Duodenal mucosa (tissue), 2 donors: ENCODE data around the gene NUDT16.
"Not testable (repeated sequence)": the region's sequence is repeated elsewhere in the genome, so short reads cannot be mapped to it uniquely, and the experiment has no call there.

Experiments
- H3K27ac ChIP-seq: one replicate; pipeline ENCODE4 v1.7.0; 2013; ENCODE audit warnings: low read depth, low read length
- H3K27me3 ChIP-seq, 2 donors: one replicate each; pipeline ENCODE4 v1.7.0; 2013; ENCODE audit warnings: low read length in 2 of 2, control low read depth in 1 of 2; ENCODE audit not compliant: insufficient read depth in 2 of 2, control insufficient read depth in 1 of 2
- H3K36me3 ChIP-seq, 2 donors: one replicate each; pipeline ENCODE4 v1.7.0; 2013; ENCODE audit warnings: low read length in 2 of 2, control low read depth in 1 of 2; ENCODE audit not compliant: insufficient read depth in 2 of 2, control insufficient read depth in 1 of 2
- H3K4me1 ChIP-seq, 2 donors: one replicate each; pipeline ENCODE4 v1.7.0; 2013; ENCODE audit warnings: low read length in 2 of 2, control low read depth in 1 of 2; ENCODE audit not compliant: insufficient read depth in 2 of 2, control insufficient read depth in 1 of 2
- H3K4me3 ChIP-seq, 2 donors: one replicate each; pipeline ENCODE4 v1.7.0; 2013; ENCODE audit warnings: low read length in 2 of 2, low read depth in 1 of 2
- H3K9ac ChIP-seq, 2 donors: one replicate each; pipeline ENCODE4 v1.7.0; 2013; ENCODE audit warnings: low read length in 2 of 2, low read depth in 1 of 2
- H3K9me3 ChIP-seq, 2 donors: one replicate each; pipeline ENCODE4 v1.7.0; 2013; ENCODE audit warnings: low read length in 2 of 2, control low read depth in 1 of 2; ENCODE audit not compliant: control insufficient read depth in 1 of 2

Gene NUDT16

DNA sequence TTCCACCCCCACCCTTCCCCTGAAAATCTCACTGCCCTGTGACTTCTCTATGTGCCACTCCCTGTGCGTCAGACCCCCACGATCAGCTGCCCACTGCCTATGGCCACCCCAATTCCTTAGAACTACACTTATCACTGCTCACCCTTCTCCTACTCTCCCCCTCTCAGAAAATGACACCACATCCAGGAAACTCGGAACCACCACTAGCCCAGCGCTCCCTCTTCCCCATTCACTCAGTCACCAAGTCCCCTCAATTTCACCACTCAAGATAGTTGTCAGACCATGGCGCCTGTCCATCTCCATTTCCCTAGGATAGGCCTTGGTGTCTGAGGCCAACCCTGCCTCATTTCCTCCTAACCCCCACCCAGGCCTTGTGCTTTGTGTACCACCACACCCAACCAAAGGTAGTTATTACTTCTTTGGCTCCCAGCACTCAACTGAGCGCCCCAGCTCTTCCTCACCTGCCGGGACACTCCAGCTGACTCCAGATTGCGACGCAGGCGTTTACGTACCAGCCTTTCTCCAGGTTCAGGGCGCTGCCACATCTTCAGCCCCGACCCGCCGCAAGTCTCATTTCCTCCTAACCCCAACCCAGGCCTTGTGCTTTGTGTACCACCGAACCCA lies 641 bp upstream of the NUDT16 start:
- H3K4me3 ChIP-seq = peak overlapping the region; percentile 86 to 93
- peak overlapping the region; percentile 81 to 89 for H3K9ac ChIP-seq
- H3K36me3 ChIP-seq = peaks cover 17 to 21% of the 10 kb centered on the region in 2 donors
- H3K9me3 ChIP-seq, H3K27me3 ChIP-seq: not testable (repeated sequence)
- H3K27ac ChIP-seq = peak overlapping the region; percentile 91
- peaks cover 10 to 37% of the 10 kb centered on the region in 2 donors for H3K4me1 ChIP-seq

DNA sequence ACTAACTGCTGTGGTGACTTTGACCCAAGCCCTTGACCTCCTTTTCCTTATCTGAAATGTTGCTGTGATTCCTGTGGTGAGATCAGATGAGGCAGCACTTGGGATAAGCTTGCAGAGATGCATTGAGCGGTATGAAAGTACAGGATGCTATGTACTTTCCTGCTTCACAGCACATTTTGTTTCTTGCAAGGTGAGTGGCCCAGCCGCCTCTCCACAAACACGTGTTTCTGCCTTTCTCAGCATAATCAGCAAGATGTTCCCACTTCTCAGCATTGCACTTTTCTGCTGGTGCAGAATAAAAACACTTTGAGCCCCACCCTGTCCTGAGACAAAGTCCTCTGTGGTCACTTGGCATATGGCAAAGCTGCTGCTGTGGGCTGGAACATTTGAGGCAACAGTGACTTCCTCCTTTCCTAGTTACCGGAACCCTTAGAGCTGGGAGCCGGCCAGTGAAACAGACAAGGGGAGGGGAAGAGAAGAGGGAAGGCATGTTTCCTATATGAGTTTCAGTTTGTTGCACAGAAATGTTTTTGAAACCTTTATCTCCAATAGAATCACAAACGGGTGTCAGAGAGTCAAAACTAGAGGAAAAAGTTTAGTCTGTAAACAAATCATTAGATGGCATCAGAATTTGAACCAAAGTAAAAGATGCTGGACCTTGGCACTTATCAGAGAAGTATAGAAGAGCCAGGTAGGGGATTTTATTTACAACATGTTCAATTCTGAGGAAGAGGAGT lies 5.0 kb downstream of the NUDT16 start:
- no peak overlapping the region for H3K27ac ChIP-seq
- no peaks in the 10 kb centered on the region for H3K27me3 ChIP-seq
- peaks cover 11 to 15% of the 10 kb centered on the region in 2 donors for H3K36me3 ChIP-seq
- H3K4me3 ChIP-seq = peak overlapping the region; percentile 17 to 30
- peaks cover 27 to 55% of the 10 kb centered on the region in 2 donors for H3K4me1 ChIP-seq
- H3K9ac ChIP-seq = no peak overlapping the region
- peaks cover 0 to under 1% of the 10 kb centered on the region in 2 donors for H3K9me3 ChIP-seq

DNA sequence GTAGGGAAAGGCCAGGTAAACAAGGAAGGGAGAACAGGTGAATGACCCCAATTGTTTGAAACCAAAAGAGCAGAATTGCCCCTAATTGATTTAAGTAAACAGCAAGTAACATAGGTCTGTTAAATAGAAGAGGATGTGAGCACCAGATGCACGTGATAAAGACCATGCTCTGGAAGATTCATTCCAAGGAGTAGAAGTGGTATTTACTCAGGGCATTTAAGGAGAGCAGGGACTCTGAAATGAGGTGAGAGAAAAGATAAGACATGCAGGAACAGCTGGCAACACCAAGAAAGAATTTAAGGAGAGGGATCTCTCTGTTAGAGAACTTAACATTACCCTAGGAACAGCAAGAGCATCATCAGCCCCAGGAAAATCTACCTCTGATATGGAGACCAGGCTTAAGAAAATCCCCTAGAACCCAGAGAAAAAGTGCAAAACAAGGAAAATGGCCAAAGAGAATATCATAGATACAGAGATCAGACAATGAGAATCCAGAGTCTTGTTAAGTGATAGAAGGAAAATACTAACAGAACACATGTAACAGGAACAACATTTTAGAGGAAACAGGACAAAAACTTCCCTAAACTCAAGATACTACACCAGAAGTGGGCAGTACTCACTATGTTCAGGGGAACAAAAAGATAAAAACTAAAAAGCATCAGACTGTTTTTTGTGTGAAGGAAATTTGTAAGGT lies 6.4 kb downstream of the NUDT16 start:
- H3K4me3 ChIP-seq = no peak overlapping the region
- H3K36me3 ChIP-seq = peaks cover 11 to 15% of the 10 kb centered on the region in 2 donors
- no peak overlapping the region for H3K27ac ChIP-seq
- no peak overlapping the region for H3K9ac ChIP-seq
- peaks cover 23 to 47% of the 10 kb centered on the region in 2 donors for H3K4me1 ChIP-seq
- H3K27me3 ChIP-seq = no peaks in the 10 kb centered on the region
- H3K9me3 ChIP-seq = peaks cover 0 to 3% of the 10 kb centered on the region in 2 donors

DNA sequence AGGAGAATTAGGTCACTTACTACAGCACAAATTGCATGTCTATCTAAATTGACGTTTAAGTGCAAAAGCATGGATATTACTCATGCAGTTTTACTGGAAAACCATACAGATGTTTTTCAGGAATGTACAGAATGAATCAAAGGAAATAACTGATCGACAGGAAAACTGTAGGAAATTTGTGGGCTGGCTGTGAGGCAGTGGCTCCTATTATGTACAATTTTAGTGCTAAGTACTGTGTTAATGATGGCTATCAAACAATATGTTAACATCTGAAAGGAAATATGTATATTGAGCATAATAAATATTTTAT lies 6.9 kb downstream of the NUDT16 start:
- Histone ChIP-seq H3K9me3 (peaks cover 0 to 3% of the 10 kb centered on the region in 2 donors), H3K9ac (no peak overlapping the region), H3K4me3 (no peak overlapping the region), H3K27me3 (no peaks in the 10 kb centered on the region), H3K27ac (no peak overlapping the region), H3K4me1 (peaks cover 23 to 42% of the 10 kb centered on the region in 2 donors), H3K36me3 (peaks cover 8 to 12% of the 10 kb centered on the region in 2 donors)

DNA sequence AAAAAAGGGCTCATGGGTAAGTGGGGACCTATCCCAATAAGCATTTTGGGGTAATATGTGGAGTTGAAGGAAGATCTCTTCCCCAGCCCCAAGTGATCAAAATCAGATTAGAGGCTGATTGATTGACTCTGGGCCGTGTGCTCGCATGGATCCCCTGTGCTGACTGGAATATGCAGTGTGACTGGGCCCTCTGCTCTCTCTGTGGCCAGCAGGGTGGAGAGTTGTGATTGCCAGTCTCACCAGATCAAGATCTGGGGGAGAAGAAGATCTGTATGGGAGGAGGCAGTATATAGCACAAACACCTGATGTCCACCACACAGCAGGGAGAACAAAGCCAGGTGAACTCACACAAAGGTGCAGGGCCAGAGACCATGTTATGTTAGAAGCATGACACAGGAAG lies 8.8 kb downstream of the NUDT16 start:
- H3K4me3 ChIP-seq = no peak overlapping the region
- H3K4me1 ChIP-seq = peaks cover 23 to 29% of the 10 kb centered on the region in 2 donors
- peaks cover 0 to 3% of the 10 kb centered on the region in 2 donors for H3K36me3 ChIP-seq
- no peaks in the 10 kb centered on the region for H3K27me3 ChIP-seq
- H3K27ac ChIP-seq = no peak overlapping the region
- H3K9ac ChIP-seq = no peak overlapping the region
- H3K9me3 ChIP-seq = peaks cover 0 to 3% of the 10 kb centered on the region in 2 donors

DNA sequence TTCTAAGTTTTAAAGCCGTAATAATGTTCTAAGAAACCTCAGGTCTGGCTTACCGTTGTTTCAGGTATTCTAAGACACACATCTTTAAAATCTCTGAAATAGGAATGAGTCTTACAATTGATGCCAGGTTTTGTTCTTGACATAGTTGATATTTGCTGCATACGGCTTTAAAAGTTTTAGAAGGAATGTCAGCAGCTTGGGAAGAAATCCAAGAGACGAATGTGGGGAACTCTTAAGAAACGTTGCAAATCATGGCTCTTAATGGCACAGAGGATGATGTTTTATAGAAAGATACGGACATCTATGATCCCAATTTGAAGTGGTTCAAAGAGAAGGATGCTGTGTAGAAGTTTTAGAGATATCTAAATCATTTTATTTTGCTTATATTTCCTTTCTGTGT lies 11.5 kb downstream of the NUDT16 start:
- no peak overlapping the region for H3K4me3 ChIP-seq

DNA sequence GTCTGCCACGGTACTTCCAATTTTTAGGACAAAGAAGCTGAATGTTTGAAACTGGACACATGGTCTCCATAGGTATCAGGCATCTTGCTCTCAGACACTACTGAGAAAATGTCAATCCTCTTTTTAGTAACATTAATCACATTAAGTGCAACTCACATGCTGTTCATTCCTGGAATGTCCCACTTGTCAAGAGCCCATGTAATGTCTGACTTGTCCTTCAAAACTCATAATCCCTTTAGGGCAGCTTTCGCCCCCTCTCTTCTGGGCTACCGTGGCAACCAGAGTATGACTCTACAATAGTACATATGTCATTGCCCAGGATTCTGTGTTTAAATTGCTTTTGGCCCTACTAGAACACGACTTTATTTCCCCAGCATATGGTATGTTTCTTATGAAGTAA lies 12.3 kb downstream of the NUDT16 start:
- Histone ChIP-seq H3K4me3 (no peak overlapping the region), H3K9ac (no peak overlapping the region), H3K27ac (no peak overlapping the region), H3K36me3 (no peaks in the 10 kb centered on the region), H3K27me3 (no peaks in the 10 kb centered on the region), H3K4me1 (no peaks in the 10 kb centered on the region), H3K9me3 (peaks cover 0 to 3% of the 10 kb centered on the region in 2 donors)

More for the DNA sequence above, 11.5 kb downstream of the NUDT16 start:
- H3K9ac ChIP-seq = no peak overlapping the region
- H3K4me1 ChIP-seq = peaks cover 0 to 4% of the 10 kb centered on the region in 2 donors
- H3K27ac ChIP-seq = no peak overlapping the region
- H3K27me3 ChIP-seq = no peaks in the 10 kb centered on the region
- peaks cover 0 to 3% of the 10 kb centered on the region in 2 donors for H3K9me3 ChIP-seq
- no peaks in the 10 kb centered on the region for H3K36me3 ChIP-seq

DNA sequence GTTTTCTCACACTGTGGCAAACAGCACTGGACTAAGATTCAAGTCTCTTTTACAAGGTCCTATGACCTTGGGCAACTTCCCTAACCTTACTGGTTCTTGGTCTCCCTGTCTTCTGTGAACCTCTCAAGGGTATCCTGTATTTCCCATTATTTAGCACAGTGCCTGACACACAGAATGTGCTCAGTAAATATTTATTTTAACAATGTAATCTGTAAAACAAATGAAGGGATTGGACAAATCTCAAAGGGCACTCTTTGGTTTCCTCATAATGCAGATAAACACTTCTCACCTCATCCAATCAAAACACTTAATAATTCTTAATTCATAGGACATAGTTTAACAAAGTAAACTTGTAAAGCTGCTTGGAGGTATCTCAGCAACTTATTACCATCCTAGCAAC lies 12.8 kb downstream of the NUDT16 start:
- no peaks in the 10 kb centered on the region for H3K4me1 ChIP-seq
- no peaks in the 10 kb centered on the region for H3K36me3 ChIP-seq
- no peak overlapping the region for H3K9ac ChIP-seq
- H3K27me3 ChIP-seq = no peaks in the 10 kb centered on the region
- no peak overlapping the region for H3K27ac ChIP-seq
- H3K4me3 ChIP-seq = no peak overlapping the region
- H3K9me3 ChIP-seq = peaks cover 0 to 3% of the 10 kb centered on the region in 2 donors

DNA sequence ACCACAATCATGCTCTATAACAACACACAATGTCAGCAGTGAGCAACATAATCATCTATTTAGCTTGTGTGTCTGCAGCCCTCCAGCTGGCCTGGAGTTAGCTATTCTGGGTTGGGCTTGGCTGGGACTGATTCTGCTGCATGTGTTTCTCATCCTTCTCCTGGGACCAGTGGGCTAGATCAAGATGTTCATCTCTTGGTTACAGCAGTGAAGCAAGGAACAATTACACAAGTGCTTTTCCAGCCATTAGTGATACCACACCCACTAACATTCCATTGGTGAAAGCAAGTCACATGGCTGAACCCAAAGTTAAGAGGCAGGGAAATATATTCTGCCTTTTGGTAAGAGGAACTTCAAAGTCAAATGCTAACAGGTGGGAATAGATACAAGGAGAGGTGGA lies 14.6 kb downstream of the NUDT16 start:
- no peak overlapping the region for H3K9ac ChIP-seq
- H3K36me3 ChIP-seq = no peaks in the 10 kb centered on the region
- no peaks in the 10 kb centered on the region for H3K4me1 ChIP-seq
- peaks cover 0 to 3% of the 10 kb centered on the region in 2 donors for H3K9me3 ChIP-seq
- H3K4me3 ChIP-seq = no peak overlapping the region
- H3K27ac ChIP-seq = no peak overlapping the region
- no peaks in the 10 kb centered on the region for H3K27me3 ChIP-seq

DNA sequence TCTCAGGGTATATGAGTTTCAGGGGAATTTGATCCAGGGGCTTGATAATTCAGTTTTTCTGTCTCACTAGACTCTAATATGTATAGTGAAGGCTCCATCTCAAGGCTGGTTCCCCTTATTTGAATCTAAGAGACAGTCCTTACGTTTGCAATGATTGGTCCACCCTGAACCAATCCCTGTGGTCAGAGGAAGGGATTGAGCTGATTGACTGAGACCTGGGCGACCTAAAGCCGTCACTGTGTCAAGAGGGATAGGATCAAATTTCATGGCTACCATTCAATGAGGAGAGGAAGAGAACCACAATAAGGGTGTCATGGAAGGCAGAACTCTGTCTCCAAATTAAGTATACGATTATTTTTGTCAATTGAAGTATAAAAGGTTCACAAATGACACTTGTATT lies 16.3 kb downstream of the NUDT16 start:
- Histone ChIP-seq H3K27me3 (no peaks in the 10 kb centered on the region), H3K36me3 (no peaks in the 10 kb centered on the region), H3K9ac (no peak overlapping the region), H3K9me3 (no peaks in the 10 kb centered on the region), H3K4me1 (no peaks in the 10 kb centered on the region), H3K27ac (no peak overlapping the region), H3K4me3 (no peak overlapping the region)
